HCT116 (cell line): Measurements from ENCODE around the gene PGLYRP3. TPM values are rescaled to one million over a fixed set of nuclear protein-coding genes. Genes with fewer than 3 reads are reported as not detected.

Experiments
- ATAC-seq: fragments of 200-7000 bp; cut with Tn5 transposase; 2 replicates; pipeline ENCODE4 v1.9.1; 2020; ENCODE audit warnings: mild to moderate bottlenecking, moderate library complexity
- BruUV-seq: library from RNA; stranded (reverse); fragments of 400-500 nt; replicated peaks from 2 replicates; lab custom pipeline; 2021; lab: Mats Ljungman, UMichigan
- CTCF ChIA-PET: fragments of 300-600 bp; sonication (Branson Sonifier 250); formaldehyde crosslinking; loops from one replicate; lab custom pipeline; 2021; ENCODE audit warnings: antibody characterized with exemption; lab: Charles Lee
- POLR2A ChIA-PET: fragments of 300-600, 350-600 bp; sonication (Branson Sonifier 250); formaldehyde crosslinking; loops from one replicate; lab custom pipeline; 2021; ENCODE audit warnings: antibody characterized with exemption; lab: Charles Lee
- RAD21 ChIA-PET, 2 experiments: fragments of 300-600 bp; sonication (Branson Sonifier 250); formaldehyde crosslinking; loops; one replicate each; lab custom pipeline; 2023; ENCODE audit warnings: low total read pairs in 2 of 2; ENCODE audit not compliant: uncharacterized antibody in 2 of 2, unreplicated experiment in 2 of 2, low non-redundant PET in 1 of 2; lab: Charles Lee
- DNase-seq: peaks from one replicate; pipeline ENCODE4 v3.0.0-alpha.2; 2010; ENCODE audit warnings: low read depth, low spot score
- H2AFZ ChIP-seq: fragments of 200-600 bp; shearing (Covaris generic), sonication (generic); 2 replicates; pipeline ENCODE4 v1.6.1; 2017; ENCODE audit warnings: low read depth, mixed run types, mixed read lengths, antibody characterized with exemption, low read length; ENCODE audit not compliant: poor library complexity, severe bottlenecking
- H3K27ac ChIP-seq: 2 replicates; pipeline ENCODE4 v1.5.1; 2012; ENCODE audit warnings: low read depth, low read length
- H3K27me3 ChIP-seq: fragments of 200-600 bp; sonication (generic); 2 replicates; pipeline ENCODE4 v1.6.1; 2016; ENCODE audit warnings: mixed run types, low read length, mixed read lengths; ENCODE audit not compliant: insufficient read depth
- H3K36me3 ChIP-seq, 2 experiments: fragments of 200-500 bp in 1 of 2; fragments of 200-600 bp in 1 of 2; sonication (Bioruptor generic) in 1 of 2; sonication (generic) in 1 of 2; 2 replicates each; pipeline versions ENCODE4 v1.5.1 to v1.6.1; 2014 to 2016; ENCODE audit warnings: low read length in 2 of 2, inconsistent platforms in 1 of 2, mixed read lengths in 1 of 2, mixed run types in 1 of 2; ENCODE audit not compliant: insufficient read depth in 2 of 2, control insufficient read depth in 1 of 2
- H3K4me1 ChIP-seq, 2 experiments: fragments of 200-600 bp in 1 of 2; sonication (generic) in 1 of 2; 2 replicates each; pipeline versions ENCODE4 v1.5.1 to v1.6.1; 2012 to 2017; ENCODE audit warnings: low read length in 2 of 2, inconsistent platforms in 1 of 2, mild to moderate bottlenecking in 1 of 2, mixed read lengths in 1 of 2, mixed run types in 1 of 2, moderate library complexity in 1 of 2; ENCODE audit not compliant: insufficient read depth in 2 of 2, control insufficient read depth in 1 of 2
- H3K4me2 ChIP-seq: fragments of 200-600 bp; sonication (generic); 2 replicates; pipeline ENCODE4 v1.6.1; 2017; ENCODE audit warnings: mixed run types, low read length, mixed read lengths
- H3K4me3 ChIP-seq, 2 experiments: fragments of 200-600 bp in 1 of 2; sonication (generic) in 1 of 2; replicated peaks in 1 of 2; 2 replicates each; pipeline ENCODE4 v1.5.1; 2011 to 2016; ENCODE audit warnings: low read length in 2 of 2, control low read depth in 1 of 2, low read depth in 1 of 2, mild to moderate bottlenecking in 1 of 2, mixed read lengths in 1 of 2, mixed run types in 1 of 2
- H3K79me2 ChIP-seq: fragments of 200-600 bp; sonication (generic); 2 replicates; pipeline ENCODE4 v1.6.1; 2017; ENCODE audit warnings: mild to moderate bottlenecking, mixed run types, low read length, moderate library complexity, mixed read lengths; ENCODE audit not compliant: insufficient read depth
- H3K9ac ChIP-seq: fragments of 200-600 bp; sonication (generic); 2 replicates; pipeline ENCODE4 v1.6.1; 2016; ENCODE audit warnings: low read length, mixed read lengths
- H3K9me2 ChIP-seq: fragments of 200-600 bp; sonication (generic), shearing (Covaris generic); 2 replicates; pipeline ENCODE4 v1.6.1; 2017; ENCODE audit warnings: mixed run types, mild to moderate bottlenecking, moderate library complexity; ENCODE audit not compliant: insufficient read depth
- H3K9me3 ChIP-seq, 2 experiments: fragments of 200-500 bp in 1 of 2; fragments of 200-600 bp in 1 of 2; sonication (Bioruptor generic) in 1 of 2; sonication (generic) in 1 of 2; 2 replicates each; pipeline ENCODE4 v1.6.1; 2014 to 2017; ENCODE audit warnings: low read length in 2 of 2, mixed read lengths in 2 of 2, inconsistent platforms in 1 of 2, low read depth in 1 of 2, mild to moderate bottlenecking in 1 of 2, mixed run types in 1 of 2, moderate library complexity in 1 of 2; ENCODE audit not compliant: control insufficient read depth in 1 of 2, insufficient read depth in 1 of 2
- H4K20me1 ChIP-seq: fragments of 200-600 bp; sonication (generic), shearing (Covaris generic); 2 replicates; pipeline ENCODE4 v1.6.1; 2017; ENCODE audit warnings: mixed run types, mild to moderate bottlenecking, moderate library complexity; ENCODE audit not compliant: insufficient read depth
- CBX3 ChIP-seq: IDR thresholded peaks from 2 replicates; pipeline ENCODE4 v1.6.1; 2012; ENCODE audit warnings: low read depth
- CEBPB ChIP-seq: IDR thresholded peaks from 2 replicates; pipeline ENCODE4 v1.6.1; 2012; ENCODE audit warnings: low read depth
- ELF1 ChIP-seq: IDR thresholded peaks from 2 replicates; pipeline ENCODE4 v1.6.1; 2012; ENCODE audit warnings: low read depth, borderline replicate concordance
- FOSL1 ChIP-seq: IDR thresholded peaks from 2 replicates; pipeline ENCODE4 v1.6.1; 2012; ENCODE audit warnings: low read depth
- JUND ChIP-seq: IDR thresholded peaks from 2 replicates; pipeline ENCODE4 v1.6.1; 2012
- MAX ChIP-seq: IDR thresholded peaks from 2 replicates; pipeline ENCODE4 v1.6.1; 2012
- POLR2AphosphoS5 ChIP-seq: IDR thresholded peaks from 2 replicates; pipeline ENCODE4 v1.6.1; 2011; ENCODE audit warnings: mild to moderate bottlenecking, low read depth, low read length, moderate library complexity
- RAD21 ChIP-seq: IDR thresholded peaks from 2 replicates; pipeline ENCODE4 v1.6.1; 2012; ENCODE audit warnings: low read depth, mild to moderate bottlenecking
- SIN3A ChIP-seq: IDR thresholded peaks from 2 replicates; pipeline ENCODE4 v1.6.1; 2012; ENCODE audit warnings: low read depth
- SP1 ChIP-seq: IDR thresholded peaks from 2 replicates; pipeline ENCODE4 v1.6.1; 2012; ENCODE audit warnings: low read depth
- SRF ChIP-seq: IDR thresholded peaks from 2 replicates; pipeline ENCODE4 v1.6.1; 2012; ENCODE audit warnings: low read depth
- TCF7L2 ChIP-seq: IDR thresholded peaks from 2 replicates; pipeline ENCODE4 v1.7.0; 2011; ENCODE audit warnings: borderline replicate concordance, inconsistent platforms; ENCODE audit not compliant: insufficient read depth, insufficient read length; ENCODE audit errors: extremely low read depth
- ZFX ChIP-seq: fragments of 450-650 bp; IDR thresholded peaks from 2 replicates; pipeline ENCODE4 v1.6.1; 2017
- intact Hi-C: fragments of 100-400 bp; cut with micrococcal nuclease; formaldehyde crosslinking; loops from 2 replicates; pipeline ENCODE4 v1.10.0; 2022
- total RNA-seq: library from RNA; stranded (reverse); gene quantifications from one replicate; pipeline ENCODE4 v1.2.1, GENCODE V29; 2021; ENCODE audit not compliant: unreplicated experiment
- TF ChIP-seq, protein P1 (sequence below), 3 experiments: fragments of 200-600 bp in 1 of 3; sonication (generic) in 1 of 3; IDR thresholded peaks in 2 of 3; conservative IDR thresholded peaks in 1 of 3; 2 replicates each; pipeline ENCODE4 v1.5.1; 2012 to 2017; ENCODE audit warnings: low read depth in 2 of 3, low read length in 2 of 3, antibody characterized with exemption in 1 of 3, borderline replicate concordance in 1 of 3, control low read depth in 1 of 3, mild to moderate bottlenecking in 1 of 3, mixed read lengths in 1 of 3, mixed run types in 1 of 3, moderate library complexity in 1 of 3; ENCODE audit not compliant: insufficient read depth in 1 of 3

Gene PGLYRP3
- total RNA-seq, 1 experiment from 2014 or later: not detected

- Histone ChIP-seq H3K27ac (no peak overlapping the region), H3K9me3 (no peaks in the 10 kb centered on the region), H3K4me3 (no peak overlapping the region), H2AFZ (no peak overlapping the region), H3K27me3 (0 out of 2 replicates have a peak, but pooled peaks cover 7% of the 10 kb centered on the region), H3K9me2 (no peaks in the 10 kb centered on the region), H4K20me1 (no peaks in the 10 kb centered on the region), H3K4me2 (no peak overlapping the region), H3K36me3 (no peaks in the 10 kb centered on the region), H3K79me2 (no peaks in the 10 kb centered on the region), H3K4me1 (peaks cover 4 to 6% of the 10 kb centered on the region in 2 experiments; a peak in 2 of 4 replicates), H3K9ac (no peak overlapping the region)
- DNase-seq: no peak
- ChIA-PET CTCF (no interaction called here), RAD21 (no interaction called here), POLR2A (no interaction called here)
- intact Hi-C loops: no loop called here
- BruUV-seq: no TSS peak
- no peak for TF ChIP-seq SIN3A
- no peak for TF ChIP-seq RAD21
- TF ChIP-seq ZFX: no peak
- TF ChIP-seq POLR2AphosphoS5: no peak
- no peak for TF ChIP-seq MAX
- TF ChIP-seq CBX3: no peak
- no peak for TF ChIP-seq ELF1
- TF ChIP-seq FOSL1: no peak
- TF ChIP-seq JUND: no peak
- no peak for TF ChIP-seq TCF7L2
- no peak for TF ChIP-seq SP1
- ATAC-seq: no peak
Measured at GRCh38 chr1:153291514-153291913, 21.2 kb downstream of the PGLYRP3 start.

- Histone ChIP-seq H3K27ac (no peak overlapping the region), H3K79me2 (no peaks in the 10 kb centered on the region), H2AFZ (no peak overlapping the region), H4K20me1 (no peaks in the 10 kb centered on the region), H3K9me2 (no peaks in the 10 kb centered on the region), H3K9ac (no peak overlapping the region), H3K9me3 (no peaks in the 10 kb centered on the region), H3K4me3 (no peak overlapping the region), H3K27me3 (peaks cover 13% of the 10 kb centered on the region; the same call in 1 of the 2 replicates), H3K4me1 (peaks cover 4 to 6% of the 10 kb centered on the region in 2 experiments; a peak in 2 of 4 replicates), H3K4me2 (peak overlapping the region; percentile 34), H3K36me3 (no peaks in the 10 kb centered on the region)
- DNase-seq: peak; percentile 27
- ChIA-PET CTCF (interaction anchor here (0.8 to 2.5 kb wide), 13 partner anchors 8 to 419 kb away, joined by 3 to 9 read pairs (median 5); partner anchors contain the start of genes PGLYRP3 and S100A13), RAD21 (interaction anchor here in 1 of 2 experiments (0.7 kb wide), 1 partner anchor 94 kb away, joined by 4 read pairs; no protein-coding TSS in a partner anchor), POLR2A (no interaction called here)
- BruUV-seq: no TSS peak
- intact Hi-C loops: no loop called here
- ATAC-seq: peak; percentile 100
- no peak for TF ChIP-seq CEBPB
- TF ChIP-seq FOSL1: no peak
- TF ChIP-seq, protein P1, sequence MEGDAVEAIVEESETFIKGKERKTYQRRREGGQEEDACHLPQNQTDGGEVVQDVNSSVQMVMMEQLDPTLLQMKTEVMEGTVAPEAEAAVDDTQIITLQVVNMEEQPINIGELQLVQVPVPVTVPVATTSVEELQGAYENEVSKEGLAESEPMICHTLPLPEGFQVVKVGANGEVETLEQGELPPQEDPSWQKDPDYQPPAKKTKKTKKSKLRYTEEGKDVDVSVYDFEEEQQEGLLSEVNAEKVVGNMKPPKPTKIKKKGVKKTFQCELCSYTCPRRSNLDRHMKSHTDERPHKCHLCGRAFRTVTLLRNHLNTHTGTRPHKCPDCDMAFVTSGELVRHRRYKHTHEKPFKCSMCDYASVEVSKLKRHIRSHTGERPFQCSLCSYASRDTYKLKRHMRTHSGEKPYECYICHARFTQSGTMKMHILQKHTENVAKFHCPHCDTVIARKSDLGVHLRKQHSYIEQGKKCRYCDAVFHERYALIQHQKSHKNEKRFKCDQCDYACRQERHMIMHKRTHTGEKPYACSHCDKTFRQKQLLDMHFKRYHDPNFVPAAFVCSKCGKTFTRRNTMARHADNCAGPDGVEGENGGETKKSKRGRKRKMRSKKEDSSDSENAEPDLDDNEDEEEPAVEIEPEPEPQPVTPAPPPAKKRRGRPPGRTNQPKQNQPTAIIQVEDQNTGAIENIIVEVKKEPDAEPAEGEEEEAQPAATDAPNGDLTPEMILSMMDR (IDR thresholded peaks at IDR 0.05 in 2 of 3, conservative IDR thresholded peaks at IDR 0.05 in 1 of 3; ENCODE audit: borderline replicate concordance in 1 of 3, insufficient read depth in 1 of 3, low read depth in 2 of 3, low read length in 2 of 3): peak; percentile 39 to 89 (median 88); a peak in 5 of 6 replicates
- no peak for TF ChIP-seq SRF
- TF ChIP-seq RAD21: peak; percentile 43
Measured at GRCh38 chr1:153288634-153289275, 24.0 kb downstream of the PGLYRP3 start.
